Hematopoietic multipotent progenitor cell treated with erythropoietin and hydrocortisone succinate and interleukin-3 and kit ligand, for 4 days (in vitro differentiated cells): ENCODE data around the gene OCIAD1.

ENCODE experiments used
- DNase-seq: peaks from one replicate; pipeline ENCODE4 v3.0.0-alpha.2; 2015

Gene OCIAD1

GRCh38 chr4:48896845-48897244 lies 66.0 kb downstream of the OCIAD1 start:
- DNase-seq = peak; percentile 33

GRCh38 chr4:48898733-48899431 lies 68.0 kb downstream of the OCIAD1 start:
- peak; percentile 92 for DNase-seq

- no peak for DNase-seq
Observed at GRCh38 chr4:48899432-48899749, 68.5 kb downstream of the OCIAD1 start.

- DNase-seq = no peak
Observed at GRCh38 chr4:48899950-48900349, 69.1 kb downstream of the OCIAD1 start.

GRCh38 chr4:48901196-48901595 lies 70.3 kb downstream of the OCIAD1 start:
- DNase-seq = no peak

GRCh38 chr4:48902266-48902665 lies 71.4 kb downstream of the OCIAD1 start:
- DNase-seq = no peak

- DNase-seq = no peak
Observed at GRCh38 chr4:48904101-48904500, 73.2 kb downstream of the OCIAD1 start.

GRCh38 chr4:48904541-48905142 lies 73.8 kb downstream of the OCIAD1 start:
- no peak for DNase-seq

- DNase-seq = no peak
Observed at GRCh38 chr4:48905363-48906015, 74.6 kb downstream of the OCIAD1 start.

GRCh38 chr4:48906206-48907173 lies 75.6 kb downstream of the OCIAD1 start, which contains the start of gene OCIAD2:
Gene OCIAD2, minus strand, starts transcription at chr4:48906774. Its CDS starts 2,225 bp downstream, at chr4:48904549.
- peak; percentile 94 for DNase-seq

GRCh38 chr4:48907706-48908477 lies 77.0 kb downstream of the OCIAD1 start:
- no peak for DNase-seq

GRCh38 chr4:48908687-48909086 lies 77.8 kb downstream of the OCIAD1 start:
- no peak for DNase-seq

- peak; percentile 18 for DNase-seq
Observed at GRCh38 chr4:48909697-48910096, 78.8 kb downstream of the OCIAD1 start.

GRCh38 chr4:48910511-48910910 lies 79.6 kb downstream of the OCIAD1 start:
- DNase-seq = no peak
